GM23248 (cell line): ENCODE data around the gene EMILIN2.

Experiments
- EZH2 ChIP-seq: fragments of 200-600 bp; sonication (generic); IDR thresholded peaks from 2 replicates; pipeline ENCODE4 v1.6.1; 2018; ENCODE audit warnings: antibody characterized with exemption, mild to moderate bottlenecking; ENCODE audit not compliant: insufficient read depth, poor library complexity, severe bottlenecking
- EZH2phosphoT487 ChIP-seq: fragments of 200-600 bp; sonication (generic); IDR thresholded peaks from 2 replicates; pipeline ENCODE4 v1.6.1; 2018; ENCODE audit warnings: antibody characterized with exemption, moderate library complexity, mild to moderate bottlenecking, low read depth; ENCODE audit not compliant: insufficient read depth

GRCh38 chr18:2952605-2953004, 105.8 kb downstream of the EMILIN2 start:
- no peak for TF ChIP-seq EZH2
- no peak for TF ChIP-seq EZH2phosphoT487
